Upper lobe of right lung (tissue), 1 donor: ENCODE measurements around the gene DNHD1. TPM values are rescaled to one million over a fixed set of nuclear protein-coding genes. Genes with fewer than 3 reads are reported as not detected.

ENCODE experiments used
- ATAC-seq: fragments of 200-7000 bp; cut with Tn5 transposase; one replicate; pipeline ENCODE4 v1.9.1; 2020; ENCODE audit warnings: mild to moderate bottlenecking, moderate library complexity
- DNase-seq: peaks from one replicate; pipeline ENCODE4 v3.0.0-alpha.2; 2020
- H3K27ac ChIP-seq: fragments of 200-600 bp; one replicate; pipeline ENCODE4 v1.8.0; 2022
- H3K27me3 ChIP-seq: fragments of 200-600 bp; one replicate; pipeline ENCODE4 v1.8.0; 2022; ENCODE audit warnings: mild to moderate bottlenecking
- H3K36me3 ChIP-seq: fragments of 200-600 bp; one replicate; pipeline ENCODE4 v1.8.0; 2022
- H3K4me1 ChIP-seq: fragments of 200-600 bp; one replicate; pipeline ENCODE4 v1.8.0; 2022
- H3K4me3 ChIP-seq: fragments of 200-600 bp; one replicate; pipeline ENCODE4 v1.8.0; 2022; ENCODE audit warnings: mild to moderate bottlenecking
- H3K9me3 ChIP-seq: fragments of 200-600 bp; one replicate; pipeline ENCODE4 v1.8.0; 2022
- CTCF ChIP-seq: fragments of 200-600 bp; IDR thresholded peaks from one replicate; pipeline ENCODE4 v1.8.0; 2022; ENCODE audit warnings: antibody characterized with exemption
- intact Hi-C: fragments of 100-400 bp; cut with DNase I; formaldehyde crosslinking; loops from one replicate; pipeline ENCODE4 v1.11.0; 2022
- total RNA-seq: library from RNA; stranded (reverse); fragmentation: NEBNext Ultra II Directional; extraction: Animal tissue kit (Norgen Biotek cat#: 25700); gene quantifications from one replicate; pipeline ENCODE4 v1.2.1, GENCODE V29; 2021
- donor health status: DM: no; HTN: yes; CAD: no; lungs with severe emphysema.

DNHD1 gene
- total RNA-seq, 1 donor from 2014 or later = 14.5 TPM

DNA sequence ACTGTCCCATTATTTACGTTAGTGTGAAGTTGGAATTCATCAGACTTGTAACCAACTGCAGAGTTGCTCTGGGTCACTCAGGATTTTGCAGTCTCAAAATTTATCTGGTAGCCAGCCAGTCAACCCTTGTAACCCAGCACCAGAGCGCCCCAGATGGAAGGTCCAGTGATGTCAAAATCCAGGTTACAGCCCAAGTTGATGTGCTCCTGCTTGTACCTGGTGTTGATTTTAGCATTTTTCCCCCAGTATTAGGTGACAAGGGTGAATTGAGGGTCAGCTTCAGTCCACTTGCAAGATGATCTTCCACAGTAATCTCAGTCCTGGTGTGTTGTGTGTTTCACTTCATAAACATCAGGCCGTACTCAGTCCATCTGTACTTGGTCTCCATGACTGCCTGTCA, 8.3 kb upstream of the DNHD1 start:
- H3K36me3 ChIP-seq = peaks cover 76% of the 10 kb centered on the region
- TF ChIP-seq CTCF = no peak
- ATAC-seq (no peak), DNase-seq (no peak)
- H3K27me3 ChIP-seq = no peaks in the 10 kb centered on the region
- intact Hi-C loops = no loop called here
- no peaks in the 10 kb centered on the region for H3K4me1 ChIP-seq
- no peak overlapping the region for H3K4me3 ChIP-seq
- H3K9me3 ChIP-seq = no peaks in the 10 kb centered on the region
- no peak overlapping the region for H3K27ac ChIP-seq

- no peaks in the 10 kb centered on the region for H3K4me1 ChIP-seq
- no peaks in the 10 kb centered on the region for H3K9me3 ChIP-seq
- TF ChIP-seq CTCF = no peak
- no peak for DNase-seq
- peaks cover 76% of the 10 kb centered on the region for H3K36me3 ChIP-seq
- H3K27ac ChIP-seq = no peak overlapping the region
- intact Hi-C loops = no loop called here
- ATAC-seq = no peak
- no peaks in the 10 kb centered on the region for H3K27me3 ChIP-seq
- no peak overlapping the region for H3K4me3 ChIP-seq
Observed at GRCh38 chr11:6489306-6489705, 7.8 kb upstream of the DNHD1 start.

DNA sequence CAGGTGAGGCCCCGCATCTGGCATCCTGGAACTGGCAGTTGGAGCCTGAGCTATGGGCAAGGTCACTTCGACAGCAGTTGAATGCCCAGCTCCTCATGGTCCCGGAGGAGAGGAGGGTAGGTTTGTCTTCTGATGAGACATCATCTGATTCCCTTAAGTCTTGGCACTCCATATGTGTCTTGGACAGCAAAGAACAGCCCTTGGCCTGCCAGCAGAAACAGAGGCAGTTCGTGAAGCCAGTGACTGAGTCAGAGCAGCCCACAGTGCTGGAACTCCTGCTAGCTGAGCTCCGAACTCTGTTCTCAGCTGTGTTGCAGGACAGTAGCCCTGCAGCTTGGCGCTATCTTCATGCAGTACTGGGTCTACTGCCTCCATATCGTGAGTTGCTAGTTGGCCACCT, 1.0 kb downstream of the DNHD1 start:
- Histone ChIP-seq H3K4me3 (no peak overlapping the region), H3K9me3 (no peaks in the 10 kb centered on the region), H3K4me1 (no peaks in the 10 kb centered on the region), H3K27me3 (no peaks in the 10 kb centered on the region), H3K36me3 (peaks cover 23% of the 10 kb centered on the region), H3K27ac (no peak overlapping the region)
- ATAC-seq = peak; percentile 35
- no peak for DNase-seq
- intact Hi-C loops = no loop called here
- TF ChIP-seq CTCF = no peak

- DNase-seq = no peak
- intact Hi-C loops = no loop called here
- Histone ChIP-seq H3K27me3 (no peaks in the 10 kb centered on the region), H3K36me3 (peaks cover 23% of the 10 kb centered on the region), H3K4me3 (no peak overlapping the region), H3K9me3 (no peaks in the 10 kb centered on the region), H3K4me1 (no peaks in the 10 kb centered on the region), H3K27ac (no peak overlapping the region)
- no peak for TF ChIP-seq CTCF
- no peak for ATAC-seq
Observed at GRCh38 chr11:6498544-6498943, 1.5 kb downstream of the DNHD1 start.

DNA sequence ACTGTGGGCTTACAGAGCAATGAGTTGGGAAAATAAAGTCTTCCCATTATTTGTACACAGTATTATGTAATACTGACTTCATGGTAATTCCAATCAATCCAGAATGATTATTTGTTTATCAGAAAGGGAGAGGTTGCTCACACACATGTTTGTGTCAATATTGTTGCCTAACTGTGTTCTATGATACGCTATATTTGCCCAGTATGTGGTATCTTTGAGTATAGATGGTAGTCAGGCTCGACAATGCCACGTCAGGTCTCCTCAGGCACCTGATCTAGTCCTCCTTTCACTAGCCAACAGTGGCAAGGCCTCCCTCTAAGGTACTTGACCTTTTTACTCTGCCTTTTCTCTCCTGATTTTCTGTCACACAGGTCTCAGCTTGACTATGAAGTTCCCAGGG, 5.3 kb downstream of the DNHD1 start:
- Histone ChIP-seq H3K4me3 (no peak overlapping the region), H3K36me3 (peaks cover 22% of the 10 kb centered on the region), H3K4me1 (no peaks in the 10 kb centered on the region), H3K9me3 (no peaks in the 10 kb centered on the region), H3K27me3 (no peaks in the 10 kb centered on the region), H3K27ac (no peak overlapping the region)
- no peak for DNase-seq
- intact Hi-C loops = loop anchor here (10.0 kb wide), 1 partner anchor 128 kb away; no protein-coding TSS in a partner anchor
- no peak for ATAC-seq
- no peak for TF ChIP-seq CTCF

GRCh38 chr11:6504166-6504565, 7.1 kb downstream of the DNHD1 start:
- intact Hi-C loops = loop anchor here (10.0 kb wide), 1 partner anchor 129 kb away; no protein-coding TSS in a partner anchor
- ATAC-seq = no peak
- no peak for TF ChIP-seq CTCF
- H3K4me1 ChIP-seq = no peaks in the 10 kb centered on the region
- H3K36me3 ChIP-seq = peaks cover 27% of the 10 kb centered on the region
- no peak overlapping the region for H3K27ac ChIP-seq
- H3K9me3 ChIP-seq = no peaks in the 10 kb centered on the region
- no peak overlapping the region for H3K4me3 ChIP-seq
- DNase-seq = no peak
- H3K27me3 ChIP-seq = no peaks in the 10 kb centered on the region
